Measurements from ENCODE around the gene PCDH7.
A peak's percentile ranks its signal among the peaks of the same experiment; 100 is the strongest.

The PCDH7 gene

GRCh38 chr4:30721185-30722091, 1.3 kb downstream of the PCDH7 start:
- no peak overlapping the region for H3K27ac ChIP-seq (ENCODE audit: low read length, poor library complexity, severe bottlenecking)
- no peak overlapping the region for H2BK5ac ChIP-seq (ENCODE audit: low read depth, low read length, poor library complexity, severe bottlenecking)
- peaks cover 0 to 2% of the 10 kb centered on the region in 2 experiments for H3K36me3 ChIP-seq (ENCODE audit: control insufficient read depth in 1 of 2, insufficient read depth in 2 of 2, low read depth in 1 of 2, low read length in 2 of 2)
- no peak overlapping the region for H2AK5ac ChIP-seq (ENCODE audit: low read length, severe bottlenecking)
- H2BK15ac ChIP-seq (ENCODE audit: low read depth, poor library complexity, severe bottlenecking), result no peak overlapping the region
- peaks cover 33% of the 10 kb centered on the region for H3K4me1 ChIP-seq (ENCODE audit: control insufficient read depth, insufficient read depth, low read depth, low read length)
- peak overlapping the region; percentile 66 for H2AFZ ChIP-seq (ENCODE audit: low read depth, low read length)
- peak overlapping the region in 1 of 2 experiments; percentile 85 for H2BK12ac ChIP-seq (ENCODE audit: low read length in 2 of 2)
- peaks cover 2% of the 10 kb centered on the region for H3K79me1 ChIP-seq (replicated peaks; ENCODE audit: low read length, poor library complexity, severe bottlenecking)
- peak overlapping the region; percentile 27 for H2BK120ac ChIP-seq (ENCODE audit: low read depth, low read length)
- peak overlapping the region in 1 of 2 experiments; percentile 97 for H3K23ac ChIP-seq (ENCODE audit: low read length in 2 of 2)
- under 1% methylated on average over 52 of the region's 95 CpGs for WGBS
- no peaks in the 10 kb centered on the region for H3K9me3 ChIP-seq (ENCODE audit: control insufficient read depth, low read length)
- H4K91ac ChIP-seq (ENCODE audit: low read length), result peak overlapping the region; percentile 88
- peak overlapping the region; percentile 64 to 90 for H3K18ac ChIP-seq (ENCODE audit: low read depth in 1 of 2, low read length in 2 of 2)
- H3K4me3 ChIP-seq (ENCODE audit: insufficient read depth in 1 of 2, low read depth in 1 of 2, low read length in 2 of 2), result peak overlapping the region; percentile 71 to 88
- H4K8ac ChIP-seq (ENCODE audit: low read length), result peak overlapping the region; percentile 52
- H3K4me2 ChIP-seq (ENCODE audit: low read length, poor library complexity, severe bottlenecking), result peak overlapping the region; percentile 100
- peak; percentile 64 for DNase-seq
- peak overlapping the region in 1 of 2 experiments; percentile 89 for H3K14ac ChIP-seq (ENCODE audit: low read length in 2 of 2)
- H3K27me3 ChIP-seq (ENCODE audit: control insufficient read depth in 1 of 2, insufficient read depth in 1 of 2, low read length in 2 of 2), result peaks cover 8 to 25% of the 10 kb centered on the region in 2 experiments
- H3K4ac ChIP-seq (ENCODE audit: low read depth in 1 of 2, low read length in 2 of 2), result peak overlapping the region; percentile 46 to 60
- H3K9ac ChIP-seq (ENCODE audit: low read length), result peak overlapping the region; percentile 76

- Histone ChIP-seq H3K79me1 (replicated peaks; ENCODE audit: low read length, poor library complexity, severe bottlenecking) (peaks cover 2% of the 10 kb centered on the region), H3K4me1 (ENCODE audit: control insufficient read depth, insufficient read depth, low read depth, low read length) (peaks cover 33% of the 10 kb centered on the region), H2AK5ac (ENCODE audit: low read length, severe bottlenecking) (no peak overlapping the region), H3K27me3 (ENCODE audit: control insufficient read depth in 1 of 2, insufficient read depth in 1 of 2, low read length in 2 of 2) (peaks cover 8 to 25% of the 10 kb centered on the region in 2 experiments), H3K4ac (ENCODE audit: low read depth in 1 of 2, low read length in 2 of 2) (peak overlapping the region; percentile 65 to 67), H2BK120ac (ENCODE audit: low read depth, low read length) (no peak overlapping the region), H3K4me3 (ENCODE audit: insufficient read depth in 1 of 2, low read depth in 1 of 2, low read length in 2 of 2) (peak overlapping the region; percentile 70 to 71), H3K14ac (ENCODE audit: low read length in 2 of 2) (peak overlapping the region in 1 of 2 experiments; percentile 95), H3K9me3 (ENCODE audit: control insufficient read depth, low read length) (no peaks in the 10 kb centered on the region), H3K18ac (ENCODE audit: low read depth in 1 of 2, low read length in 2 of 2) (peak overlapping the region; percentile 90 to 96), H4K91ac (ENCODE audit: low read length) (peak overlapping the region; percentile 85), H3K4me2 (ENCODE audit: low read length, poor library complexity, severe bottlenecking) (peak overlapping the region; percentile 100), H4K8ac (ENCODE audit: low read length) (peak overlapping the region; percentile 77), H3K27ac (ENCODE audit: low read length, poor library complexity, severe bottlenecking) (no peak overlapping the region), H3K36me3 (ENCODE audit: control insufficient read depth in 1 of 2, insufficient read depth in 2 of 2, low read depth in 1 of 2, low read length in 2 of 2) (peaks cover 0 to 2% of the 10 kb centered on the region in 2 experiments), H2BK5ac (ENCODE audit: low read depth, low read length, poor library complexity, severe bottlenecking) (no peak overlapping the region), H2BK12ac (ENCODE audit: low read length in 2 of 2) (peak overlapping the region in 1 of 2 experiments; percentile 40), H3K23ac (ENCODE audit: low read length in 2 of 2) (peak overlapping the region in 1 of 2 experiments; percentile 92), H2BK15ac (ENCODE audit: low read depth, poor library complexity, severe bottlenecking) (peak overlapping the region; percentile 26), H2AFZ (ENCODE audit: low read depth, low read length) (peak overlapping the region; percentile 46), H3K9ac (ENCODE audit: low read length) (peak overlapping the region; percentile 29)
- no peak for DNase-seq
- under 1% methylated on average over 34 of the region's 39 CpGs for WGBS
These were observed 1.9 kb downstream of the PCDH7 start for GRCh38 chr4:30722092-30722358.

GRCh38 chr4:30722359-30723200, 2.4 kb downstream of the PCDH7 start:
- H3K4me3 ChIP-seq (ENCODE audit: insufficient read depth in 1 of 2, low read depth in 1 of 2, low read length in 2 of 2), result peak overlapping the region; percentile 70 to 71

More at GRCh38 chr4:30722359-30723200, 2.4 kb downstream of the PCDH7 start:
- Histone ChIP-seq H3K9me3 (ENCODE audit: control insufficient read depth, low read length) (no peaks in the 10 kb centered on the region), H3K4me1 (ENCODE audit: control insufficient read depth, insufficient read depth, low read depth, low read length) (peaks cover 30% of the 10 kb centered on the region), H2BK12ac (ENCODE audit: low read length in 2 of 2) (peak overlapping the region; percentile 40 to 49), H2AFZ (ENCODE audit: low read depth, low read length) (peak overlapping the region; percentile 46), H3K27me3 (ENCODE audit: control insufficient read depth in 1 of 2, insufficient read depth in 1 of 2, low read length in 2 of 2) (peaks cover 8 to 25% of the 10 kb centered on the region in 2 experiments), H3K36me3 (ENCODE audit: control insufficient read depth in 1 of 2, insufficient read depth in 2 of 2, low read depth in 1 of 2, low read length in 2 of 2) (peaks cover 0 to 2% of the 10 kb centered on the region in 2 experiments), H3K4me2 (ENCODE audit: low read length, poor library complexity, severe bottlenecking) (peak overlapping the region; percentile 100), H3K9ac (ENCODE audit: low read length) (peak overlapping the region; percentile 29), H2AK5ac (ENCODE audit: low read length, severe bottlenecking) (no peak overlapping the region), H3K18ac (ENCODE audit: low read depth in 1 of 2, low read length in 2 of 2) (peak overlapping the region; percentile 90 to 96), H3K79me1 (replicated peaks; ENCODE audit: low read length, poor library complexity, severe bottlenecking) (peaks cover 2% of the 10 kb centered on the region), H2BK15ac (ENCODE audit: low read depth, poor library complexity, severe bottlenecking) (peak overlapping the region; percentile 26), H3K27ac (ENCODE audit: low read length, poor library complexity, severe bottlenecking) (no peak overlapping the region), H3K23ac (ENCODE audit: low read length in 2 of 2) (peak overlapping the region in 1 of 2 experiments; percentile 92), H4K8ac (ENCODE audit: low read length) (peak overlapping the region; percentile 77), H2BK120ac (ENCODE audit: low read depth, low read length) (peak overlapping the region; percentile 23), H4K91ac (ENCODE audit: low read length) (peak overlapping the region; percentile 85), H2BK5ac (ENCODE audit: low read depth, low read length, poor library complexity, severe bottlenecking) (no peak overlapping the region), H3K4ac (ENCODE audit: low read depth in 1 of 2, low read length in 2 of 2) (peak overlapping the region; percentile 65 to 67), H3K14ac (ENCODE audit: low read length in 2 of 2) (peak overlapping the region in 1 of 2 experiments; percentile 95)
- WGBS, result 2% methylated on average over 77 of the region's 77 CpGs
- DNase-seq, result no peak

All from mesenchymal stem cell (in vitro differentiated cells and primary cell).